GM12864 (cell line): ENCODE measurements around the gene PCNX4.
"Not testable (repeated sequence)": the region's sequence is repeated elsewhere in the genome, so short reads cannot be mapped to it uniquely, and the experiment has no call there.

ENCODE experiments used
- DNase-seq: peaks from one replicate; pipeline ENCODE4 v3.0.0-alpha.2; 2011; ENCODE audit warnings: low read depth
- H3K4me3 ChIP-seq: 2 replicates; pipeline ENCODE4 v1.5.1; 2011; ENCODE audit warnings: mild to moderate bottlenecking, low read depth, low read length, control low read depth
- CTCF ChIP-seq: IDR thresholded peaks from 2 replicates; pipeline ENCODE4 v1.5.1; 2011; ENCODE audit warnings: low read depth, mild to moderate bottlenecking, moderate library complexity, low read length, control low read depth, inconsistent platforms; ENCODE audit errors: missing control alignments

The PCNX4 gene

GRCh38 chr14:60093080-60093479, 1.4 kb downstream of the PCNX4 start:
- no peak for DNase-seq
- H3K4me3 ChIP-seq, result peak overlapping the region; percentile 62
- no peak for TF ChIP-seq CTCF

- TF ChIP-seq CTCF, result no peak
- peak overlapping the region; percentile 62 for H3K4me3 ChIP-seq
- no peak for DNase-seq
Measured at GRCh38 chr14:60093606-60094005, 1.9 kb downstream of the PCNX4 start.

GRCh38 chr14:60094306-60094897, 2.7 kb downstream of the PCNX4 start:
- H3K4me3 ChIP-seq, result peak overlapping the region; percentile 62
- DNase-seq, result peak; percentile 31
- TF ChIP-seq CTCF, result no peak

- TF ChIP-seq CTCF, result no peak
- peak overlapping the region; percentile 3; the same call in 1 of the 2 replicates for H3K4me3 ChIP-seq
- DNase-seq, result no peak
Measured at GRCh38 chr14:60095231-60095630, 3.5 kb downstream of the PCNX4 start.

GRCh38 chr14:60095781-60096450, 4.2 kb downstream of the PCNX4 start:
- no peak overlapping the region for H3K4me3 ChIP-seq
- TF ChIP-seq CTCF, result no peak
- no peak for DNase-seq

- no peak for DNase-seq
- no peak for TF ChIP-seq CTCF
- H3K4me3 ChIP-seq, result no peak overlapping the region
Measured at GRCh38 chr14:60097974-60098373, 6.3 kb downstream of the PCNX4 start.

- not testable (repeated sequence) for H3K4me3 ChIP-seq, DNase-seq
Measured at GRCh38 chr14:60099855-60100254, 8.1 kb downstream of the PCNX4 start.
